HepG2 (cell line): ENCODE data around the gene CATSPERD. TPM values are rescaled to one million over a fixed set of nuclear protein-coding genes. Genes with fewer than 3 reads are reported as not detected.
A peak's percentile ranks its signal among the peaks of the same experiment; 100 is the strongest.

ENCODE experiments used
- ARID2 ChIP-seq: sonication (generic); formaldehyde crosslinking; IDR thresholded peaks from 2 replicates; pipeline ENCODE4 v1.8.1; 2022; ENCODE audit warnings: mild to moderate bottlenecking, missing genetic modification reagents, borderline replicate concordance
- CEBPZ ChIP-seq: IDR thresholded peaks from 2 replicates; pipeline ENCODE4 v1.6.1; 2012; ENCODE audit warnings: low read length, improper control_type of control experiment
- GTF2F1 ChIP-seq: fragments of 150-350 bp; IDR thresholded peaks from 2 replicates; pipeline ENCODE4 v1.6.1; 2014; ENCODE audit warnings: low read length
- HNRNPL ChIP-seq: fragments of 200-400 bp; formaldehyde crosslinking; IDR thresholded peaks from 2 replicates; pipeline ENCODE4 v1.6.1; 2017; ENCODE audit warnings: mild to moderate bottlenecking, low read depth, low read length
- JUNB ChIP-seq: sonication (generic); formaldehyde crosslinking; IDR thresholded peaks from 2 replicates; pipeline ENCODE4 v1.8.0; 2022; ENCODE audit warnings: missing genetic modification reagents, mild to moderate bottlenecking, borderline replicate concordance
- LBX2 ChIP-seq: sonication (generic); formaldehyde crosslinking; IDR thresholded peaks from 2 replicates; pipeline ENCODE4 v1.5.0; 2020; ENCODE audit warnings: missing genetic modification reagents, mild to moderate bottlenecking, borderline replicate concordance
- MATR3 ChIP-seq: sonication (generic); formaldehyde crosslinking; IDR thresholded peaks from 2 replicates; pipeline ENCODE4 v1.4.0; 2020; ENCODE audit warnings: missing genetic modification reagents
- MED1 ChIP-seq: sonication (generic); formaldehyde crosslinking; IDR thresholded peaks from 2 replicates; pipeline ENCODE4 v1.4.0; 2020; ENCODE audit warnings: missing genetic modification reagents
- NFAT5 ChIP-seq: sonication (generic); formaldehyde crosslinking; IDR thresholded peaks from 2 replicates; pipeline ENCODE4 v1.4.0; 2020; ENCODE audit warnings: missing genetic modification reagents
- NFKB2 ChIP-seq: sonication (generic); formaldehyde crosslinking; IDR thresholded peaks from 2 replicates; pipeline ENCODE4 v1.4.0; 2020; ENCODE audit warnings: missing genetic modification reagents, borderline replicate concordance
- NR3C1 ChIP-seq: sonication (generic); formaldehyde crosslinking; IDR thresholded peaks from 2 replicates; pipeline ENCODE4 v1.4.0; 2020; ENCODE audit warnings: missing genetic modification reagents
- PHF8 ChIP-seq: sonication (generic); formaldehyde crosslinking; IDR thresholded peaks from 2 replicates; pipeline ENCODE4 v1.5.0; 2020; ENCODE audit warnings: missing genetic modification reagents
- RAD51 ChIP-seq: fragments of 450-650 bp; IDR thresholded peaks from 2 replicates; pipeline ENCODE4 v1.6.1; 2016; ENCODE audit warnings: borderline replicate concordance
- SIN3B ChIP-seq: fragments of 150-350 bp; IDR thresholded peaks from 2 replicates; pipeline ENCODE4 v1.6.1; 2014; ENCODE audit warnings: low read length
- SRSF4 ChIP-seq: fragments of 200-400 bp; formaldehyde crosslinking; IDR thresholded peaks from one replicate; pipeline ENCODE4 v1.6.1; 2018; ENCODE audit warnings: mild to moderate bottlenecking, low read depth, low read length, moderate library complexity; ENCODE audit not compliant: poor library complexity, severe bottlenecking
- ZBTB43 ChIP-seq: sonication (generic); formaldehyde crosslinking; conservative IDR thresholded peaks from 2 replicates; pipeline ENCODE4 v1.4.0; 2020; ENCODE audit warnings: missing genetic modification reagents
- ZNF383 ChIP-seq: sonication (generic); formaldehyde crosslinking; IDR thresholded peaks from 2 replicates; pipeline ENCODE4 v1.4.0; 2020; ENCODE audit warnings: missing genetic modification reagents, mild to moderate bottlenecking, borderline replicate concordance
- ZNF468 ChIP-seq: sonication (generic); formaldehyde crosslinking; IDR thresholded peaks from 2 replicates; pipeline ENCODE4 v1.8.0; 2022; ENCODE audit warnings: mild to moderate bottlenecking, moderate library complexity, missing genetic modification reagents
- ZSCAN31 ChIP-seq: sonication (generic); formaldehyde crosslinking; IDR thresholded peaks from 2 replicates; pipeline ENCODE4 v1.5.0; 2020; ENCODE audit warnings: low read depth, mild to moderate bottlenecking, missing genetic modification reagents
- polyA plus RNA-seq, 8 experiments: library from polyadenylated mRNA; depleted of rRNA in 3 of 8; stranded (reverse) in 7 of 8; unstranded in 1 of 8; fragments of >200 nt; fragmentation: Illumina TruSeq in 4 of 8; extraction: Trizol in 4 of 8; gene quantifications; 2 replicates each; pipeline versions ENCODE4 v1.2.1 to v1.2.3, GENCODE V29; 2011 to 2016; ENCODE audit warnings: low read depth in 4 of 8, missing spikeins in 1 of 8, mixed read lengths in 1 of 8; ENCODE audit not compliant: insufficient read depth in 1 of 8
- total RNA-seq, 5 experiments: library from RNA; depleted of rRNA; stranded (reverse); fragments of >200 nt; fragmentation: Illumina TruSeq; extraction: Trizol; gene quantifications; 2 replicates each; pipeline ENCODE4 v1.2.3, GENCODE V29; 2016; ENCODE audit warnings: low read depth in 1 of 5

Gene CATSPERD
- total and polyA plus RNA-seq, 2 of the 13 experiments (the other 11 are each of a cell fraction or from before 2014, with no cell fraction given), result 0.04 TPM; not detected in 1

GRCh38 chr19:5790559-5791520 is 70.4 kb downstream of the CATSPERD start, which contains the start of gene DUS3L (continued):
- TF ChIP-seq LBX2 (peak; percentile 72; the same call in 1 of the 2 replicates), ARID2 (CRISPR knock-in tag) (peak; percentile 31; the same call in 1 of the 2 replicates), GTF2F1 (no peak), CEBPZ (no peak), NR3C1 (CRISPR knock-in tag) (no peak), MED1 (CRISPR knock-in tag) (peak; percentile 23; the same call in 1 of the 2 replicates), MATR3 (no peak), SIN3B (no peak), JUNB (CRISPR knock-in tag) (no peak), NFAT5 (CRISPR knock-in tag) (no peak), NFKB2 (peak; percentile 87), SRSF4 (no peak), ZNF468 (CRISPR knock-in tag) (no peak), HNRNPL (no peak), ZNF383 (CRISPR knock-in tag) (peak; percentile 52; the same call in 1 of the 2 replicates), ZSCAN31 (CRISPR knock-in tag) (peak; percentile 92), ZBTB43 (CRISPR knock-in tag) (no peak), RAD51 (peak; percentile 92), PHF8 (CRISPR knock-in tag) (peak; percentile 78)
